ENCODE data around the gene RBBP8NL. TPM values are rescaled to one million over a fixed set of nuclear protein-coding genes. Genes with fewer than 3 reads are reported as not detected.
"Not testable (repeated sequence)": the region's sequence is repeated elsewhere in the genome, so short reads cannot be mapped to it uniquely, and the experiment has no call there.

Gene RBBP8NL
- total and polyA plus RNA-seq, 2 donors (not counting 1 experiment from before 2014, with no cell fraction given) = not detected

- Histone ChIP-seq H3K27ac (ENCODE audit: insufficient read depth, low read length) (no peak overlapping the region), H2AFZ (ENCODE audit: low read length) (no peak overlapping the region), H3K27me3 (ENCODE audit: control insufficient read depth, insufficient read depth, low read length) (no peaks in the 10 kb centered on the region), H3K36me3 (ENCODE audit: control insufficient read depth, insufficient read depth, low read length) (peaks cover 5% of the 10 kb centered on the region), H3K4me1 (ENCODE audit: control insufficient read depth, extremely low read depth, insufficient read depth, low read length) (peaks cover 29% of the 10 kb centered on the region), H3K4me3 (replicated peaks in 1 of 4; ENCODE audit: control extremely low read depth in 1 of 4, insufficient read depth in 1 of 4, low read depth in 3 of 4, low read length in 4 of 4) (no peak overlapping the region), H3K9me3 (ENCODE audit: control insufficient read depth, insufficient read depth, low read depth, low read length) (no peaks in the 10 kb centered on the region), H3K4me2 (ENCODE audit: extremely low read depth, insufficient read depth, low read length) (no peak overlapping the region), H3K9ac (ENCODE audit: insufficient read depth, low read length) (no peak overlapping the region), H3K79me2 (ENCODE audit: control insufficient read depth, insufficient read depth, low read length) (no peaks in the 10 kb centered on the region), H4K20me1 (ENCODE audit: control insufficient read depth, extremely low read depth, insufficient read depth, low read length) (no peaks in the 10 kb centered on the region)
- no peak for DNase-seq (ENCODE audit: low read depth in 2 of 2)
- TF ChIP-seq EZH2 (IDR thresholded peaks at IDR 0.05; ENCODE audit: low read length, missing control alignments) (no peak), CTCF (conservative IDR thresholded peaks at IDR 0.05 in 1 of 2, IDR thresholded peaks at IDR 0.05 in 1 of 2; ENCODE audit: low read depth in 1 of 2, low read length in 2 of 2) (no peak)
These were observed 50.3 kb downstream of the RBBP8NL start for GRCh38 chr20:62377064-62377461.

- Histone ChIP-seq H3K4me1 (ENCODE audit: control insufficient read depth, extremely low read depth, insufficient read depth, low read length) (peaks cover 29% of the 10 kb centered on the region), H3K4me2 (ENCODE audit: extremely low read depth, insufficient read depth, low read length) (no peak overlapping the region), H3K36me3 (ENCODE audit: control insufficient read depth, insufficient read depth, low read length) (no peaks in the 10 kb centered on the region), H3K79me2 (ENCODE audit: control insufficient read depth, insufficient read depth, low read length) (no peaks in the 10 kb centered on the region), H3K9ac (ENCODE audit: insufficient read depth, low read length) (no peak overlapping the region), H3K9me3 (ENCODE audit: control insufficient read depth, insufficient read depth, low read depth, low read length) (no peaks in the 10 kb centered on the region), H4K20me1 (ENCODE audit: control insufficient read depth, extremely low read depth, insufficient read depth, low read length) (no peaks in the 10 kb centered on the region), H2AFZ (ENCODE audit: low read length) (no peak overlapping the region), H3K4me3 (replicated peaks in 1 of 4; ENCODE audit: control extremely low read depth in 1 of 4, insufficient read depth in 1 of 4, low read depth in 3 of 4, low read length in 4 of 4) (no peak overlapping the region), H3K27ac (ENCODE audit: insufficient read depth, low read length) (no peak overlapping the region), H3K27me3 (ENCODE audit: control insufficient read depth, insufficient read depth, low read length) (no peaks in the 10 kb centered on the region)
- peak; percentile 45 to 49 for TF ChIP-seq CTCF (conservative IDR thresholded peaks at IDR 0.05 in 1 of 2, IDR thresholded peaks at IDR 0.05 in 1 of 2; ENCODE audit: low read depth in 1 of 2, low read length in 2 of 2)
- TF ChIP-seq EZH2 (IDR thresholded peaks at IDR 0.05; ENCODE audit: low read length, missing control alignments) = no peak
- DNase-seq (ENCODE audit: low read depth in 2 of 2) = peak; percentile 49 to 52
These were observed 51.0 kb downstream of the RBBP8NL start for GRCh38 chr20:62376112-62377063.

GRCh38 chr20:62374331-62375152 is 52.8 kb downstream of the RBBP8NL start:
- Histone ChIP-seq H3K79me2 (ENCODE audit: control insufficient read depth, insufficient read depth, low read length) (no peaks in the 10 kb centered on the region), H3K27me3 (ENCODE audit: control insufficient read depth, insufficient read depth, low read length) (no peaks in the 10 kb centered on the region), H3K27ac (ENCODE audit: insufficient read depth, low read length) (peak overlapping the region; percentile 43), H3K9me3 (ENCODE audit: control insufficient read depth, insufficient read depth, low read depth, low read length) (no peaks in the 10 kb centered on the region), H3K4me2 (ENCODE audit: extremely low read depth, insufficient read depth, low read length) (peak overlapping the region; percentile 40), H3K4me3 (replicated peaks in 1 of 4; ENCODE audit: control extremely low read depth in 1 of 4, insufficient read depth in 1 of 4, low read depth in 3 of 4, low read length in 4 of 4) (no peak overlapping the region), H3K4me1 (ENCODE audit: control insufficient read depth, extremely low read depth, insufficient read depth, low read length) (peaks cover 39% of the 10 kb centered on the region), H3K9ac (ENCODE audit: insufficient read depth, low read length) (no peak overlapping the region), H4K20me1 (ENCODE audit: control insufficient read depth, extremely low read depth, insufficient read depth, low read length) (no peaks in the 10 kb centered on the region), H2AFZ (ENCODE audit: low read length) (no peak overlapping the region), H3K36me3 (ENCODE audit: control insufficient read depth, insufficient read depth, low read length) (no peaks in the 10 kb centered on the region)
- TF ChIP-seq EZH2 (IDR thresholded peaks at IDR 0.05; ENCODE audit: low read length, missing control alignments) = no peak
- no peak for TF ChIP-seq CTCF (conservative IDR thresholded peaks at IDR 0.05 in 1 of 2, IDR thresholded peaks at IDR 0.05 in 1 of 2; ENCODE audit: low read depth in 1 of 2, low read length in 2 of 2)
- DNase-seq (ENCODE audit: low read depth in 2 of 2) = peak in 1 of 2 donors; percentile 38

- H3K9ac ChIP-seq (ENCODE audit: insufficient read depth, low read length); H3K79me2 ChIP-seq (ENCODE audit: control insufficient read depth, insufficient read depth, low read length); H3K4me2 ChIP-seq (ENCODE audit: extremely low read depth, insufficient read depth, low read length); H2AFZ ChIP-seq (ENCODE audit: low read length); H3K27ac ChIP-seq (ENCODE audit: insufficient read depth, low read length); H3K4me3 ChIP-seq (replicated peaks in 1 of 4; ENCODE audit: control extremely low read depth in 1 of 4, insufficient read depth in 1 of 4, low read depth in 3 of 4, low read length in 4 of 4); H3K9me3 ChIP-seq (ENCODE audit: control insufficient read depth, insufficient read depth, low read depth, low read length); H3K36me3 ChIP-seq (ENCODE audit: control insufficient read depth, insufficient read depth, low read length); H4K20me1 ChIP-seq (ENCODE audit: control insufficient read depth, extremely low read depth, insufficient read depth, low read length); DNase-seq (ENCODE audit: low read depth in 2 of 2); H3K27me3 ChIP-seq (ENCODE audit: control insufficient read depth, insufficient read depth, low read length): not testable (repeated sequence)
- H3K4me1 ChIP-seq (ENCODE audit: control insufficient read depth, extremely low read depth, insufficient read depth, low read length) = peaks cover 46% of the 10 kb centered on the region
These were observed 53.6 kb downstream of the RBBP8NL start for GRCh38 chr20:62373631-62374179.

All from fibroblast of lung (primary cell).